Kasumi-1 (cell line): ENCODE data around the gene DTWD2.
"Not testable (repeated sequence)": the region's sequence is repeated elsewhere in the genome, so short reads cannot be mapped to it uniquely, and the experiment has no call there.

Experiments used
- DNase-seq, 2 experiments: peaks; one replicate each; lab custom pipeline; 2025; lab: John Stamatoyannopoulos, UW

The DTWD2 gene

GRCh38 chr5:118987988-118988865, at the start of gene DTWD2:
TSS of gene DTWD2 (minus strand) at chr5:118988547. CDS start at chr5:118988511, 36 bp downstream.
- peak; percentile 86 to 92 for DNase-seq

- no peak for DNase-seq
Measured at GRCh38 chr5:119037496-119038215, 49.3 kb upstream of the DTWD2 start.

DNA sequence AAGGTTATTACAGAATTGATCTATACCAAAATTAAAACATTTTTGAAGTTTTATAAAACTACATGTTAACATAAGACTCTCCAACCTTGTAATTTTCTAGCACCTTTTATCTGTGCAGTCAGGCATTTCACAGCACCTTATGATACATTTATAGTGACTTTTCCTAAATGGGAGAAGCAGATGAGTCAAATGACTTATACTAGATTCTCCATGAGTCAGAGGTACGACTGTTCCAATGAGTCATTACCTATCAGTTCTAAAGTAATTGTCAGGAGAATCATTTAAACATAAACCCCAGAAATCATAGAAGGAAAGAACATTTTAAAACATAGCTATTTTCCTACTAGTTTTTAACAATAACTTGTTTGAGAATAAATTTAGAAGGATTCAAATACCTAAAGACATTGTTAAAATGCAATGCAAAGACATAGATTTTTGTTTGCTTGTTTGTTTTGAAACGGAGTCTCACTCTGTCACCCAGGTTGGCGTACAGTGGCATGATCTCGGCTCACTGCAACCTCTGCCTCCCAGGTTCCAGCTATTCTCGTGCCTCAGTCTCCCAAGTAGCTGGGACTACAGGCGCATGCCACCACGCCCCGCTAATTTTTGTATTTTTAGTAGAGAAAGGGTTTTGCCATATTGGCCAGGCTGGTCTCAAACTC, 47.9 kb upstream of the DTWD2 start:
- no peak for DNase-seq

DNA sequence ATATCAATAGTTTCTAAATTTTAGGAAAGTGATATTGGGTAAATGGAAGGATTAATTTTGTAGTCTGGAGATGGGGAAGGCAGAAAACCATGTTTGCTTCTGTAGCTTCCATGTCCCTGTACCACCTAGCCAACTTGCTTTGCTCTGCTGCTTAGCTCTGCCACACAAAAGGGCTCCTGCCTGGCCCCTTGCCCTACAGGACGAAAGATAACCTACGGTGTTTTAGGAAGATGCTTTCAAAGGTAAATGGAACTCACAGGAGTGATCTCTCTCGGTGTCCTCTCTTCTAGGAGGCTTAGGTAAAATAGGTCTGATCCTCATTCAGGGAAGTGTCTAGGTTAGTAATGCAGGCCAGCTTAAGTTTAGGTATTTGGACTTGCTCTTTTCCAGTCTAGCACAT, 44.8 kb upstream of the DTWD2 start:
- DNase-seq, result no peak

GRCh38 chr5:119032656-119033055, 44.3 kb upstream of the DTWD2 start:
- peak in 1 of 2 experiments; percentile 8 for DNase-seq

GRCh38 chr5:119031905-119032304, 43.6 kb upstream of the DTWD2 start:
- no peak for DNase-seq

GRCh38 chr5:119031011-119031886, 42.9 kb upstream of the DTWD2 start:
- no peak for DNase-seq

DNA sequence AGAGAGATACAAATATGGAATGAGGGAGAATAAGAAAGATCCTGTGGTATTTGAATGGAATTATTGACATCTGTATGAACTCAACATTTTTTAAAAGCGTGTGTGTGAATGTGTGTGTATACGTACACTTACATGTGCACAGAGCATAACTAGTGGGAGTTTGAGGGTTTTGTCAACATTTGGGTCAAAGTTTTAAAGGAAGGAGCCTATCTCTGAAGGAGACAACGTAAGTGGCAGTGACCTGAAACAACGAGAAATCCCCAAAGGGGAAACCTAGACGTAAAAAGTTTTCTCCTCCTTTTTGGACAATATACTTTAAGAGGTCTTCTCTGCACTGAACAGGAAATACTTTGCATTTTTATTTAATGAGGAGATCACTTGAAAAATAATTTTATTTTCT, 40.2 kb upstream of the DTWD2 start:
- DNase-seq, result no peak

GRCh38 chr5:119022773-119023172, 34.4 kb upstream of the DTWD2 start:
- DNase-seq, result no peak

DNA sequence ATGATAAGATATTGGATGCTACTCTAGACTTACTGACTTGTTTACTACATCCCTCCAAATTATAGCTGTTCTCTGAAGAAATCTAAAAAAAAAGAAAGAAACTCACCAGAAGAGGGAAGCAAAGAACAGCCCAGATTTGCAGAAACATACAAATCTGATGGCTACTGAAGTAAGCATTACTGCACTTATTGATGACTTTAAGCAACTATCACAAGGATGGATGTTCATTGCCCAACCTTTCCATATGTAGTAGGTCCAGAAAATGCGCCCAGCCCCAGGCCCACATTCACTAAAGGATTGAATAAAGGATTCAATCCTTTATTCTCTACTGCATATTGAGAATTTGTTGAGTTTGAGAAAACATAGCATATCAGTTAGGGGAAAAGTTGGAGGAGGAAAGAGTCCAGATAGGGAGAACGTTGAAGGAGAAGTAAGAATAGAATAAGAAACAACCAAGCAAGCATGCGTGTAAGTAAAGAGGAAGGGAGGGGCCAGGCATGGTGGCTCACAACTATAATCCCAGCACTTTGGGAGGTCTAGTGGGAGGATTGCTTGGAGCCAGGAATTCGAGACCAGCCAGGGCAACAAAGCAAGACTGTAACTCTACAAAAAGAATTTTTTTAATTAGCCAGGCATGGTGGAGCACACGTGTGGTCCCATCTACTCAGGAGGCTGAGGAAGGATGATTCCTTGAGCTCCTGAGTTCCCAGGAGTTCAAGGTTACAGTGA, 33.8 kb upstream of the DTWD2 start:
- peak; percentile 65 to 75 for DNase-seq

GRCh38 chr5:119021149-119021732, 32.9 kb upstream of the DTWD2 start:
- DNase-seq, result no peak

DNA sequence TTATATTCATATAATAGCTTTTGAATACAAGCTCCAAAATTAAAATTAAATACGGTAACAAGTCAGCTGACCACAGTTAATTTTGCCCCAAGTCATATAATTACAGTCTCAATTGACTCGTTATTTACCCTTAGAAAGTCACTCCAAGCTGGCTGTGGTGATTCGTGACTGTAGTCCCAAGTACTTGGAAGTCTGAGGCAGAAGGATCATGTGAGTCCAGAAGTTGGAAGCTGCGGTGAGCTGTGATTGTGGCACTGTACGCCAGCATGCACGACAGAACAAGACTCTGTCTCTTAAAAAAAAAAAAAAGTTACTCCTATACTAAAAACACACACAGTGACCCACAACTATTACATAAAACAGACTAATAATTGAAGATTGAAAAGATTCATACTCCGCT, 31.6 kb upstream of the DTWD2 start:
- no peak for DNase-seq

DNA sequence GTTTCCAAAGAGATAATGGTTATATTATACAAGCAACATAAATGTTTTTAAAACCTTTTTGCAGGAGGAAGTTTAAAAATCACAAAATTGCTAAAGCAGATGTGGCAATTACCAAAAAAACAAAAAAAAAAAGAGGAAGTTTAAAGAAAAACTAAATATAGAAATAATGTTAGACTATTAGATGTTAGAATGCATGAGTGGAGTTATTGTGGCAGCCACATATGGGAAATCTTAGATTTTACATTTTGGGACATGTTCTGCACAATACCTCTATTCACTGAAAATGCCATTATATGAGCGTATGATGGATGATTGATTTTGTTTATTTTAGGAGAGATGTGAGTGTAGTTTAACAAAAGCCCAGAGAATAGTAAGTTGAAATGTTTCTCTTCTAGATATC, 31.2 kb upstream of the DTWD2 start:
- DNase-seq, result peak; percentile 32 to 52

- DNase-seq, result no peak
Measured at GRCh38 chr5:119017994-119018393, 29.6 kb upstream of the DTWD2 start.

DNA sequence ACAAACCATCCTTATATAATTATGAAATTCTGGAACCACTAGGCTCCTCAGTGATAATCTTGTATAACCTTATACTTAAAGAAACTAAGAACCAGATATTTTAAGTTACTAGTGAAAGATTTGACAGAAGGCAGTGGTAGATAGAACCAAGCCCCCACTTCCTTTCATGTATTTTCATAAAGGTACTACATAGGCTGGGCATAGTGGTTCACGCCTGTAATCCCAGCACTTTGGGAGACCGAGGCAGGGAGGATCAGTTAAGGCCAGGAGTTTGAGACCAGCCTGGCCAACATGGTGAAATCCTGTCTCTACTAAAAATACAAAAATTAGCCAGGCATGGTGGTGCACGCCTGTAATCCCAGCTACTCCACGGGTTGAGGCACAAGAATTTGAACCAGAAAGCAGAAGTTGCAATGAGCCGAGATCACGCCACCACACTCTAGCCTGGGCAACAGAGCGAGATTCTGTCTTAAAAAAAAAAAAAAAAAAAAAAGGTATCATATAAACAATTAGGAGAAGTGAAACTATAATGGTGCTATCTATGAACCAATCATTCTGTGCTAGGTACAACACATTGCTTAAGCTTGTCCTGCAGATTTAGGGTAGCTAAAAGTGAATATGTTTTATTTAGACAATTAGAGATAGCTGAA, 27.9 kb upstream of the DTWD2 start:
- DNase-seq, result no peak

GRCh38 chr5:119011186-119011585, 22.8 kb upstream of the DTWD2 start:
- DNase-seq, result no peak

DNA sequence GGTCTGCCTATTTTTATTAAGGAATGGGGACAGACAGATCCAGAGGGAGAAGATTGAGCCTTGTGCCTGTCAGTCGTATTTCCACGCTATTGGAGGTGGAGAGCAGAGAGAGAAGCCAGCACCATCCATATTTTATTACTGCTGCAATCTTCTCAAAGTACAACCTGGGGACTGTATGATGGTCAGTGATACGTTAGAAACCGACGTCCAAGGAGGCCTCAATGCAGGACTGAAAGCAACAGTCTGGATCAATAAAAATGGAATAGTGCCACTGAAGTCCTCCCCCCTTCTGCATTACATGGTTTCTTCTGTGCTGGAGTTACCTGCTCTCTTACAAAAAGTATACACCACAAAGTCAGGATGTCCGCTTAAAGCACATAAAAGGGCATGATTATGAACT, 21.9 kb upstream of the DTWD2 start:
- no peak for DNase-seq

DNA sequence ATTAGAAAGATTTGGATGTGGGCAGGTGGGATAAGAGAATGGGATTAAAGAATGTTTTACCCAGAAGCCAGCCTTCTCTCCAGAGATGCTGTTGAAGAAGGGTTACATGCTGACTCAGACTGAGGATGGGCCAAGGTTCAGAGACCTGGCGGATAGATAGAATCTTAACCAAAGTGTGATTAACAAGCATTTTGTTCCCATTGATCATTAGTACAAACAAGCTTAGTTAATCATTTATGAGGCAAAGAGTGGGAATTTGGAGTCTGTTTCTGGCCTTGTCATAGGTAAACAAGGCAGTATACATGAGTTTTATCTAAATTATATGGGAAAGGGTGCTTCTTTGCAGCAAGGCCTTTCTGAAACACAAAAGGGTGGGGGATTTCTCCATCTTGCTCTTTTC, 20.8 kb upstream of the DTWD2 start:
- DNase-seq, result no peak

DNA sequence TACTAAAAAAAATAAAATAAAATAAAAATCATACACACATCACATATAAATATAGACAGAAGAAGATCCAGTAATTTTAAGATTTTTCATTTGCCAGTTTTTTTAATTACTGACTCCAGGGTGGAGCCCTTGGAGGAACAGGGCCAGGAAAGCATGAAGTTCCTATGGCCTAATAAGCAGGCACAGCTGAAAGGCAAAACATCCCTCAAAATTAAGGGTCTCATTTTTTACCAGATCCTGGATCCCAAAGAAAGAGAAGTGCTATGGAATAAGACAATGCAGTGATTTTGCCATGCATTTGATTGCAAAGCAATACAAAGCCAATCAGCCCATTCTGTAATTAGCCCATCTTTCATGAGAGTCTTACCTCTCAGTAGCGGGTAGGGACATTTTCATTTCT, 11.3 kb upstream of the DTWD2 start:
- DNase-seq, result no peak

GRCh38 chr5:118998861-118999260, 10.5 kb upstream of the DTWD2 start:
- DNase-seq, result not testable (repeated sequence)
